ENCODE results near the gene ZNF319.

GRCh38 chr16:58030136-58030840 lies 29.8 kb upstream of the ZNF319 start:
- TF ChIP-seq, protein P1, sequence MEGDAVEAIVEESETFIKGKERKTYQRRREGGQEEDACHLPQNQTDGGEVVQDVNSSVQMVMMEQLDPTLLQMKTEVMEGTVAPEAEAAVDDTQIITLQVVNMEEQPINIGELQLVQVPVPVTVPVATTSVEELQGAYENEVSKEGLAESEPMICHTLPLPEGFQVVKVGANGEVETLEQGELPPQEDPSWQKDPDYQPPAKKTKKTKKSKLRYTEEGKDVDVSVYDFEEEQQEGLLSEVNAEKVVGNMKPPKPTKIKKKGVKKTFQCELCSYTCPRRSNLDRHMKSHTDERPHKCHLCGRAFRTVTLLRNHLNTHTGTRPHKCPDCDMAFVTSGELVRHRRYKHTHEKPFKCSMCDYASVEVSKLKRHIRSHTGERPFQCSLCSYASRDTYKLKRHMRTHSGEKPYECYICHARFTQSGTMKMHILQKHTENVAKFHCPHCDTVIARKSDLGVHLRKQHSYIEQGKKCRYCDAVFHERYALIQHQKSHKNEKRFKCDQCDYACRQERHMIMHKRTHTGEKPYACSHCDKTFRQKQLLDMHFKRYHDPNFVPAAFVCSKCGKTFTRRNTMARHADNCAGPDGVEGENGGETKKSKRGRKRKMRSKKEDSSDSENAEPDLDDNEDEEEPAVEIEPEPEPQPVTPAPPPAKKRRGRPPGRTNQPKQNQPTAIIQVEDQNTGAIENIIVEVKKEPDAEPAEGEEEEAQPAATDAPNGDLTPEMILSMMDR (conservative IDR thresholded peaks at IDR 0.05 in 1 of 2, IDR thresholded peaks at IDR 0.05 in 1 of 2; ENCODE audit: extremely low read depth in 1 of 2, insufficient read depth in 1 of 2, low read depth in 1 of 2, low read length in 2 of 2): no peak
- TF ChIP-seq EZH2 (IDR thresholded peaks at IDR 0.05; ENCODE audit: borderline replicate concordance, low read length): no peak

All from mammary epithelial cell (primary cell).